GM12878 (cell line): ENCODE results near the gene ADAMTS19.

Experiments used
- CREM ChIP-seq: IDR thresholded peaks from 2 replicates; pipeline ENCODE4 v1.6.1; 2014; ENCODE audit warnings: antibody characterized with exemption, low read depth
- ESRRA ChIP-seq: IDR thresholded peaks from 2 replicates; pipeline ENCODE4 v1.6.1; 2012; ENCODE audit warnings: mild to moderate bottlenecking, low read length, improper control_type of control experiment
- MLLT1 ChIP-seq: fragments of 450-650 bp; IDR thresholded peaks from 2 replicates; pipeline ENCODE4 v1.6.1; 2016; ENCODE audit warnings: mild to moderate bottlenecking
- MYC ChIP-seq: IDR thresholded peaks from 2 replicates; pipeline ENCODE4 v1.6.1; 2011; ENCODE audit warnings: mild to moderate bottlenecking, low read length, moderate library complexity, inconsistent platforms; ENCODE audit not compliant: insufficient read depth, insufficient replicate concordance, insufficient read length, severe bottlenecking
- PKNOX1 ChIP-seq: fragments of 450-650 bp; IDR thresholded peaks from 2 replicates; pipeline ENCODE4 v1.6.1; 2016; ENCODE audit warnings: mild to moderate bottlenecking
- POLR2A ChIP-seq: IDR thresholded peaks from 2 replicates; pipeline ENCODE4 v1.6.1; 2011; ENCODE audit warnings: low read depth, mild to moderate bottlenecking, low read length
- POLR2AphosphoS2 ChIP-seq: IDR thresholded peaks from 2 replicates; pipeline ENCODE4 v1.6.1; 2011; ENCODE audit warnings: low read depth, mild to moderate bottlenecking, low read length, improper control_type of control experiment, moderate library complexity
- SIN3A ChIP-seq: IDR thresholded peaks from 2 replicates; pipeline ENCODE4 v1.6.1; 2012; ENCODE audit warnings: low read depth, low read length, improper control_type of control experiment
- SRF ChIP-seq, 2 experiments: IDR thresholded peaks; 2 replicates each; pipeline ENCODE4 v1.6.1; 2011; ENCODE audit warnings: low read depth in 2 of 2, low read length in 2 of 2, mild to moderate bottlenecking in 1 of 2, moderate library complexity in 1 of 2
- TAF1 ChIP-seq: IDR thresholded peaks from 2 replicates; pipeline ENCODE4 v1.6.1; 2011; ENCODE audit warnings: mild to moderate bottlenecking, low read depth, low read length, borderline replicate concordance
- ZBTB11 ChIP-seq: fragments of 450-650 bp; formaldehyde crosslinking; IDR thresholded peaks from 2 replicates; pipeline ENCODE4 v1.5.0; 2022; ENCODE audit warnings: mild to moderate bottlenecking, missing genetic modification characterization
- ZBTB4 ChIP-seq: fragments of 450-650 bp; formaldehyde crosslinking; IDR thresholded peaks from 2 replicates; pipeline ENCODE4 v1.4.0; 2022; ENCODE audit warnings: mild to moderate bottlenecking, moderate library complexity
- ZNF24 ChIP-seq: fragments of 450-650 bp; IDR thresholded peaks from 2 replicates; pipeline ENCODE4 v1.6.1; 2017; ENCODE audit warnings: antibody characterized with exemption, mild to moderate bottlenecking
- TF ChIP-seq, protein P1 (sequence below), 3 experiments: IDR thresholded peaks in 2 of 3; conservative IDR thresholded peaks in 1 of 3; 2 replicates each; pipeline ENCODE4 v1.5.1; 2011; ENCODE audit warnings: low read depth in 3 of 3, low read length in 3 of 3, mild to moderate bottlenecking in 3 of 3, control low read depth in 2 of 3, moderate library complexity in 2 of 3, inconsistent platforms in 1 of 3, mixed read lengths in 1 of 3; ENCODE audit not compliant: control insufficient read depth in 2 of 3, insufficient read depth in 1 of 3; ENCODE audit errors: extremely low read depth in 1 of 3

DNA sequence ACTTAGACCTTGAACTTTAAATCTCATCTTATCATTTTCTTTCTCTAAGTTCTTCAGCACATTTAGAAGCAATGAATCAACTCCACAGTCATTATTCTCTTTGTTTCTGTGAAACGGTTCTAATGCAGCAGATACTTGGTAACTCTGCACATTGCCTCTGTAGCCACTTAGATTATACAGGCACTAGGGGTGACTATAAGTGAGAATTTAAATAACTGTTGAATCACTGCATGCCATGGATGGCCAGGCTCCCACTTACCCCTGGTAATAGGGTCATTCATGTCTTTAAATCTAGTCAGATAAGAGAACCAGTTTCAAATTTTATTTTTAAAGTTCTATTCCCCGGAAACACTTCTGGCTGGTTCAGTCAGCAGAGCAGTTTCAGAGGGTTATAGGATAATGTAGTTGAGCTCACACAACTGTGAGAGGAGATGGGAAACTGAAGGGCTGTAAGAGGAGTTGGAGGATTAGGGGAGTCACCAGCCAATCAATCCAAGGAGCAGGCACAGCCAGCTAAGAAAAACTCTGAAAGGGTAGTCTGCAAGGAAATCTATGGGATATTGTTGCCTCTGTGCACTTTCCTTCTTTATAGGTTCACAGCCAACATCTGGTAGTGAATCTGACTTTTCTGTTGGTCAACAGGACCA lies 283.6 kb downstream of the ADAMTS19 start:
- no peak for TF ChIP-seq POLR2AphosphoS2
- no peak for TF ChIP-seq CREM
- no peak for TF ChIP-seq SRF (IDR thresholded peaks at IDR 0.05; ENCODE audit: low read depth in 2 of 2, low read length in 2 of 2)
- TF ChIP-seq, protein P1, sequence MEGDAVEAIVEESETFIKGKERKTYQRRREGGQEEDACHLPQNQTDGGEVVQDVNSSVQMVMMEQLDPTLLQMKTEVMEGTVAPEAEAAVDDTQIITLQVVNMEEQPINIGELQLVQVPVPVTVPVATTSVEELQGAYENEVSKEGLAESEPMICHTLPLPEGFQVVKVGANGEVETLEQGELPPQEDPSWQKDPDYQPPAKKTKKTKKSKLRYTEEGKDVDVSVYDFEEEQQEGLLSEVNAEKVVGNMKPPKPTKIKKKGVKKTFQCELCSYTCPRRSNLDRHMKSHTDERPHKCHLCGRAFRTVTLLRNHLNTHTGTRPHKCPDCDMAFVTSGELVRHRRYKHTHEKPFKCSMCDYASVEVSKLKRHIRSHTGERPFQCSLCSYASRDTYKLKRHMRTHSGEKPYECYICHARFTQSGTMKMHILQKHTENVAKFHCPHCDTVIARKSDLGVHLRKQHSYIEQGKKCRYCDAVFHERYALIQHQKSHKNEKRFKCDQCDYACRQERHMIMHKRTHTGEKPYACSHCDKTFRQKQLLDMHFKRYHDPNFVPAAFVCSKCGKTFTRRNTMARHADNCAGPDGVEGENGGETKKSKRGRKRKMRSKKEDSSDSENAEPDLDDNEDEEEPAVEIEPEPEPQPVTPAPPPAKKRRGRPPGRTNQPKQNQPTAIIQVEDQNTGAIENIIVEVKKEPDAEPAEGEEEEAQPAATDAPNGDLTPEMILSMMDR (IDR thresholded peaks at IDR 0.05 in 2 of 3, conservative IDR thresholded peaks at IDR 0.05 in 1 of 3; ENCODE audit: control insufficient read depth in 2 of 3, extremely low read depth in 1 of 3, insufficient read depth in 1 of 3, low read depth in 3 of 3, low read length in 3 of 3) = no peak
- no peak for TF ChIP-seq MLLT1
- TF ChIP-seq POLR2A = no peak
- TF ChIP-seq PKNOX1 = no peak
- no peak for TF ChIP-seq TAF1
- TF ChIP-seq ZBTB4 (CRISPR knock-in tag) = no peak
- no peak for TF ChIP-seq ESRRA
- no peak for TF ChIP-seq ZBTB11
- no peak for TF ChIP-seq MYC
- no peak for TF ChIP-seq SIN3A
- TF ChIP-seq ZNF24 = no peak
